ENCODE results near the gene SLCO2A1.

DNA sequence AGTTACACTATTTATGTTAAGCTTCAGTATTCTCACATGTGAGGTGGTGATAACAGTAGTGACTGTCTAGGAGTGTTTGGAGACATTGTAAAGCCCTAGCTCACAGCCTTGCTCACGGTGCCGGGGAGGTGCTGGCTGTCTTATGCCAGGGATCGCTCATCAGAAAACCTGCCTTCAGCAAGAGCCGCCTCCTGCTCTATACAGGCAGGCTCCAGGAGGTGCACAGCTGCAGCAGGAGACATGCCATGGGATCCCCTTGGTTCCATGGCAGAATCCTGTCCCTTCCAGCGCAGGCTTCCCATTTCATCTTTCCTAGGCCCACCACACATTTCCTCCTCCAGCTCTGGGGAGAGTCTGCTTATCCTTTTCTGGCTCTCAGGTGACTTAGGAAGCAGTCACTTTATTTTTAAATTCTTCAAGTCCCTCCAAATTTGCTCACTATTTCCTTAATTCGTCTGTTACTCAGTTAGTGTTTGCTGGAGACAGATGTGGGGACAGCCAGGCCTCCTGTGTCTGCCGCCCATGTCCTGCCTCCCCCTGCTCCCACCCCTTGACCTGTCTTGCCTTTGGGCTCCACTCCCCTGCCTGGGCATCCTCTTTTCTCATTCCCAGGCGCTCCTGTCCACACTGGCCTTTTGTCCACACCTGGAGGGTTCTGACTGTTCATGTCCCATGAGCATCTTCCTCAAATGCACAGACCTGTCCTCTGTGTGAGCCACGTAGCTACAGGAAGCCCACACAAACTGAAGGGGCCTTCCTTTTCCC is 31.7 kb downstream of the SLCO2A1 start:
- TF ChIP-seq, protein P1, sequence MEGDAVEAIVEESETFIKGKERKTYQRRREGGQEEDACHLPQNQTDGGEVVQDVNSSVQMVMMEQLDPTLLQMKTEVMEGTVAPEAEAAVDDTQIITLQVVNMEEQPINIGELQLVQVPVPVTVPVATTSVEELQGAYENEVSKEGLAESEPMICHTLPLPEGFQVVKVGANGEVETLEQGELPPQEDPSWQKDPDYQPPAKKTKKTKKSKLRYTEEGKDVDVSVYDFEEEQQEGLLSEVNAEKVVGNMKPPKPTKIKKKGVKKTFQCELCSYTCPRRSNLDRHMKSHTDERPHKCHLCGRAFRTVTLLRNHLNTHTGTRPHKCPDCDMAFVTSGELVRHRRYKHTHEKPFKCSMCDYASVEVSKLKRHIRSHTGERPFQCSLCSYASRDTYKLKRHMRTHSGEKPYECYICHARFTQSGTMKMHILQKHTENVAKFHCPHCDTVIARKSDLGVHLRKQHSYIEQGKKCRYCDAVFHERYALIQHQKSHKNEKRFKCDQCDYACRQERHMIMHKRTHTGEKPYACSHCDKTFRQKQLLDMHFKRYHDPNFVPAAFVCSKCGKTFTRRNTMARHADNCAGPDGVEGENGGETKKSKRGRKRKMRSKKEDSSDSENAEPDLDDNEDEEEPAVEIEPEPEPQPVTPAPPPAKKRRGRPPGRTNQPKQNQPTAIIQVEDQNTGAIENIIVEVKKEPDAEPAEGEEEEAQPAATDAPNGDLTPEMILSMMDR (IDR thresholded peaks at IDR 0.05): no peak
- TF ChIP-seq POLR2AphosphoS5 (IDR thresholded peaks at IDR 0.05) (no peak), POLR2A (IDR thresholded peaks at IDR 0.05) (no peak)
